Astrocyte of the spinal cord (primary cell): ENCODE measurements around the gene BTBD9.

ENCODE experiments used
- DNase-seq: peaks from one replicate; pipeline ENCODE4 v3.0.0; 2011; ENCODE audit warnings: low read depth, low spot score
- H3K4me3 ChIP-seq: 2 replicates; pipeline ENCODE4 v1.5.1; 2011; ENCODE audit warnings: low read depth, mild to moderate bottlenecking, low read length, moderate library complexity
- CTCF ChIP-seq: IDR thresholded peaks from 2 replicates; pipeline ENCODE4 v1.5.1; 2012; ENCODE audit warnings: low read depth, mild to moderate bottlenecking, low read length, inconsistent platforms
- in situ Hi-C: cut with HindIII; loops from 2 replicates; pipeline ENCODE4 v1.10.0; 2017; ENCODE audit warnings: low sequenced_read_pairs

The BTBD9 gene

DNA sequence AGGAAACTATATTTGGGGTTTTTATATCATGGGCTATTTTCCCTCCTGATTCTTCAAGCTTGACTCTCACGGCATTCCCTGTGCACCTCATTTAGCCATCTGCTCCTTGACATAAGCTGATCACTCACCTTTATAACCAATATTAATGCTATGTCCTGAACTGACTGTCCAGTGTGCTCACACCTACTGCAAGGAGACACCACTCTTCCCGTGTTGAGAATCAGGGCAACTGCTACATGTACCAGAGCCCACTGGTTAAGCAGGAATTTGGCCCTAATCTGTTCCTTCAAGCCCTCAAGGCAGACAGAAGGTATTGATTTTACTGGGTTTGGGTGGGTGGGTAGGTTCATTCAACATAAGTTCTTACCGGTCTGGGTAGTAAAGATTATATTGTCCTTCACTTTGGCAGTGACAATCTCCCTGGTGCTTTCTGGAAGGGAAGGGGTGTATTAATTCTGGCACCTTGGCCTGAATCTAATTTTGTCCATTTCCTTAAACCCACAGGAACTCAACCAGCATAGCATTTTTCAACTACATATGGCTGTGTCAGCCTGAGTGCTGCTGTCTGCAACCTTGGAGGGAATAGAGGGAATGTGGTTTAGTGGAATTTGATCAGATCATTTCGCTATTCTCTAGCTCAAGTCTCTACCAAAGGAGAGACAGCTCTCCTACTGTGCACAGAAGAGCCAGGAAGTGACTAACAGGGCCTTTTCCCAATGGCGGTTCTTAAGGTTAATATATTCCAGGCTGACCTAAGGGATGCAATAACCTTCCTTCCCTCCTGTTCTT is 293.2 kb downstream of the BTBD9 start:
- peak; percentile 96 for DNase-seq
- in situ Hi-C loops, result no loop called here
- no peak for TF ChIP-seq CTCF

GRCh38 chr6:38345586-38345985 is 294.1 kb downstream of the BTBD9 start:
- in situ Hi-C loops, result no loop called here
- no peak for DNase-seq
- no peak for TF ChIP-seq CTCF
- H3K4me3 ChIP-seq, result no peak overlapping the region

More for the DNA sequence above, 293.2 kb downstream of the BTBD9 start:
- H3K4me3 ChIP-seq, result no peak overlapping the region

DNA sequence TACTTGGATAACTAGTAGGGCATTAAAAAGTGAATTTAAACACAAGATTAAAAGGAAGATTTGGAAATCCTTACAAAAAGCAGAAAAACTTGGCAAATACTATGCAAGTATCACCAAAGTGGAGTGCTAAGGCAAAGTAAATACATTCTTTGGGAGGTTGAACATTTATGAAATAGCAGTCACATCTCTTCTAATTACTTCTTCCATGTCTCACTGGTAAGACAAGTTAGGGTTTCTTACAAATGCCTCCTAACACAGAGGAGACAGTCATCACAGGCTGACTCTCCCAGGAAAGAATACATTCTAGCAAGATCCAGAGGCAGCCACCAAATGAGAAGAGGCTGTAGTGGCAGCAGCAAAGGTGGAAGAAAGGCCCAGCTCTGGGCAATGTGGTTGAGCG is 298.2 kb downstream of the BTBD9 start:
- no peak for DNase-seq
- H3K4me3 ChIP-seq, result no peak overlapping the region
- in situ Hi-C loops, result no loop called here
- no peak for TF ChIP-seq CTCF

GRCh38 chr6:38339914-38340313 is 299.8 kb downstream of the BTBD9 start:
- no peak for TF ChIP-seq CTCF
- no peak for DNase-seq
- H3K4me3 ChIP-seq, result no peak overlapping the region
- in situ Hi-C loops, result no loop called here

GRCh38 chr6:38337819-38338465 is 301.8 kb downstream of the BTBD9 start:
- H3K4me3 ChIP-seq, result no peak overlapping the region
- peak; percentile 55 for TF ChIP-seq CTCF
- in situ Hi-C loops, result no loop called here
- peak; percentile 75 for DNase-seq

DNA sequence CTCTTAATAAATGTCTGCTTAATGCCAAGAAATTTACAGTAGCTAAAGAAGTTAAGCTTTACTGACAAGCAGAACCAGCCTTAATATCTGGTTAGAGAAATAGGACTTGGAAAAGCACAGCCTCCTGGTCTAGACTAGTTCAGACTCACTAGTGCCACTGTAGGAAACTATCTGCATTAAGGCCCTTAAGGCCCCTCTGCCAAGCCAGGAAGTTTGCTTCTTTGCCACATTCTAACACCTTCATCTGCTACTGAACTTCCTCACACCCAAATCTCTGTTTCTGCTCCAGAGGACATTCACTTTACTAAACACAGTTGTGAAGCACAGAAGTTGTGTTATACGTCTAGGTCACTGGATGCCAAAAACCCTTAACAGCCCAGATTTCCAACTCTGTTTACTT is 302.8 kb downstream of the BTBD9 start:
- DNase-seq, result no peak
- TF ChIP-seq CTCF, result no peak
- in situ Hi-C loops, result no loop called here
- H3K4me3 ChIP-seq, result no peak overlapping the region
